CD4-positive, alpha-beta T cell (primary cell): ENCODE results near the gene SLC24A5. TPM values are rescaled to one million over a fixed set of nuclear protein-coding genes. Genes with fewer than 3 reads are reported as not detected.

ENCODE experiments used
- ATAC-seq: fragments of 200-7000 bp; cut with Tn5 transposase; one replicate; pipeline ENCODE4 v1.10.0; 2022; ENCODE audit warnings: mild to moderate bottlenecking; ENCODE audit not compliant: poor library complexity
- CTCF ChIA-PET: fragments of 350-600 bp; sonication (Branson Sonifier 250); formaldehyde crosslinking; loops from one replicate; lab custom pipeline; 2021; ENCODE audit warnings: antibody characterized with exemption, inconsistent platforms; lab: Charles Lee
- POLR2A ChIA-PET: fragments of 350-600 bp; sonication (Branson Sonifier 250); formaldehyde crosslinking; loops from one replicate; lab custom pipeline; 2021; ENCODE audit warnings: antibody characterized with exemption, inconsistent platforms; lab: Charles Lee
- DNase-seq, 14 experiments: peaks; one replicate each; pipeline ENCODE4 v3.0.0-alpha.2; 2013 to 2020; ENCODE audit warnings: mixed read lengths in 2 of 14
- H3K27ac ChIP-seq, 2 donors: one replicate each; pipeline versions ENCODE4 v1.5.1 to v1.7.0; 2013; ENCODE audit warnings: low read length in 2 of 2, low read depth in 1 of 2, mild to moderate bottlenecking in 1 of 2
- H3K27me3 ChIP-seq, 2 experiments: 1 replicate in 1 of 2; 2 replicates in 1 of 2; pipeline versions ENCODE4 v1.6.1 to v1.7.0; 2013; ENCODE audit warnings: low read length in 2 of 2, control low read depth in 1 of 2, mild to moderate bottlenecking in 1 of 2, moderate library complexity in 1 of 2; ENCODE audit not compliant: insufficient read depth in 2 of 2, control insufficient read depth in 1 of 2
- H3K36me3 ChIP-seq: one replicate; pipeline ENCODE4 v1.6.1; 2013; ENCODE audit warnings: low read length, control low read depth; ENCODE audit not compliant: insufficient read depth
- H3K4me1 ChIP-seq: one replicate; pipeline ENCODE4 v1.6.1; 2013; ENCODE audit warnings: low read length, control low read depth; ENCODE audit not compliant: insufficient read depth
- H3K4me3 ChIP-seq: one replicate; pipeline ENCODE4 v1.5.1; 2013; ENCODE audit warnings: mild to moderate bottlenecking, low read length, moderate library complexity
- H3K9me3 ChIP-seq, 2 experiments: 1 replicate in 1 of 2; 2 replicates in 1 of 2; pipeline versions ENCODE4 v1.6.1 to v1.7.0; 2013; ENCODE audit warnings: low read length in 2 of 2, mild to moderate bottlenecking in 2 of 2, control low read depth in 1 of 2, moderate library complexity in 1 of 2; ENCODE audit not compliant: control insufficient read depth in 1 of 2, insufficient read depth in 1 of 2
- H3K27ac Mint-ChIP-seq: one replicate; pipeline ENCODE4 v1.8.0; 2020; ENCODE audit warnings: mixed read lengths
- H3K27me3 Mint-ChIP-seq: one replicate; pipeline ENCODE4 v1.8.0; 2021; ENCODE audit warnings: mixed read lengths
- H3K36me3 Mint-ChIP-seq: one replicate; pipeline ENCODE4 v1.8.0; 2021; ENCODE audit warnings: low read depth, mixed read lengths
- H3K4me1 Mint-ChIP-seq: one replicate; pipeline ENCODE4 v1.8.0; 2021; ENCODE audit warnings: low read depth, mixed read lengths
- H3K4me3 Mint-ChIP-seq: one replicate; pipeline ENCODE4 v1.8.0; 2020; ENCODE audit warnings: mild to moderate bottlenecking, mixed read lengths
- H3K9me3 Mint-ChIP-seq: one replicate; pipeline ENCODE4 v1.8.0; 2020; ENCODE audit warnings: mixed read lengths
- CTCF ChIP-seq: fragments of 200-600 bp; IDR thresholded peaks from one replicate; pipeline ENCODE4 v1.8.0; 2022; ENCODE audit warnings: antibody characterized with exemption, mild to moderate bottlenecking
- intact Hi-C, 2 experiments: fragments of 100-400 bp; cut with DNase I in 1 of 2; cut with micrococcal nuclease in 1 of 2; formaldehyde crosslinking; loops; one replicate each; pipeline versions ENCODE4 v1.15.1 to v1.9.0; 2023 to 2025; cut with DNase I, micrococcal nuclease
- total RNA-seq, 174 experiments: library from RNA in 2 of 174; stranded (reverse) in 2 of 174; gene quantifications; one replicate each; pipeline ENCODE4 v1.2.3 and lab custom pipeline; 2021 to 2026

The SLC24A5 gene
- total RNA-seq, 2 experiments from 2014 or later: not detected

- ATAC-seq: no peak
These were observed 24.0 kb upstream of the SLC24A5 start for GRCh38 chr15:48096813-48097212.

DNA sequence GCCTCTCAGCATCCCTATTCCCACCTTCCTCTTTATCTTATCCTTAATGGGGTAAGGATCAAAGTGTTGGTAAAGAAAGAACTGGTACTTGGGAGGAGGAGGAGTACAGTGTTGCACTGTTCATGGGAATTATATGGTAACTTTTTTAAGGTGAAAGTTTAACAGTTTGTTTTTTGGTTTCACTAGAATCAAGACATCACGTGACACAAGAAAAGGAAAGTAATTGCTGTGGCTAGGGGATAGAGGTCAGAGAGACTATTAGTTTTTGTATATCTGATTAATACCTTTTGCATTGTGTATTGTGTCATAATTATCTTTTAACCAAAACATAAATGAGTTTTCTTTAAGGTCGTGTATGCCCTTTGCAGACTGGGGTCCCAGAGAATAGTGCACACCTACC lies 23.5 kb upstream of the SLC24A5 start:
- Mint-ChIP-seq H3K4me1 (no peaks in the 10 kb centered on the region), H3K36me3 (no peaks in the 10 kb centered on the region), H3K27me3 (peaks cover 30% of the 10 kb centered on the region), H3K4me3 (no peak overlapping the region), H3K27ac (no peak overlapping the region), H3K9me3 (no peaks in the 10 kb centered on the region)
- ATAC-seq: no peak
- no peak for DNase-seq
- H3K36me3 ChIP-seq: no peaks in the 10 kb centered on the region
- H3K27me3 ChIP-seq: no peaks in the 10 kb centered on the region
- H3K9me3 ChIP-seq: no peaks in the 10 kb centered on the region
- H3K27ac ChIP-seq: no peak overlapping the region
- ChIA-PET CTCF (no interaction called here), POLR2A (no interaction called here)
- intact Hi-C loops: no loop called here
- no peak for TF ChIP-seq CTCF
- no peaks in the 10 kb centered on the region for H3K4me1 ChIP-seq
- no peak overlapping the region for H3K4me3 ChIP-seq

More at GRCh38 chr15:48096813-48097212, 24.0 kb upstream of the SLC24A5 start:
- no peak for DNase-seq
- no peaks in the 10 kb centered on the region for H3K4me1 ChIP-seq
- Mint-ChIP-seq H3K4me3 (no peak overlapping the region), H3K9me3 (no peaks in the 10 kb centered on the region), H3K36me3 (no peaks in the 10 kb centered on the region), H3K27ac (no peak overlapping the region), H3K4me1 (no peaks in the 10 kb centered on the region), H3K27me3 (peaks cover 30% of the 10 kb centered on the region)
- H3K9me3 ChIP-seq: no peaks in the 10 kb centered on the region
- no peak for TF ChIP-seq CTCF
- ChIA-PET POLR2A (no interaction called here), CTCF (no interaction called here)
- intact Hi-C loops: no loop called here
- no peak overlapping the region for H3K4me3 ChIP-seq
- H3K27ac ChIP-seq: no peak overlapping the region
- no peaks in the 10 kb centered on the region for H3K36me3 ChIP-seq
- H3K27me3 ChIP-seq: no peaks in the 10 kb centered on the region

- ATAC-seq (no peak), DNase-seq (no peak)
- Histone ChIP-seq H3K27ac (no peak overlapping the region), H3K4me3 (no peak overlapping the region), H3K9me3 (no peaks in the 10 kb centered on the region), H3K4me1 (no peaks in the 10 kb centered on the region), H3K36me3 (no peaks in the 10 kb centered on the region), H3K27me3 (no peaks in the 10 kb centered on the region)
- Mint-ChIP-seq H3K4me1 (no peaks in the 10 kb centered on the region), H3K27me3 (peaks cover 56% of the 10 kb centered on the region), H3K27ac (no peak overlapping the region), H3K9me3 (no peaks in the 10 kb centered on the region), H3K36me3 (no peaks in the 10 kb centered on the region), H3K4me3 (no peak overlapping the region)
- TF ChIP-seq CTCF: no peak
- CTCF ChIA-PET: no interaction called here
- POLR2A ChIA-PET: no interaction called here
- intact Hi-C loops: no loop called here
These were observed 19.3 kb upstream of the SLC24A5 start for GRCh38 chr15:48101376-48101961.
